GM19468 (cell line): ENCODE results near the gene TSHZ2.
"Not testable (repeated sequence)": the region's sequence is repeated elsewhere in the genome, so short reads cannot be mapped to it uniquely, and the experiment has no call there.

Source experiments
- ATAC-seq: cut with Tn5 transposase; IDR thresholded peaks from one replicate; pipeline ENCODE4 v1.9.1; 2021; ENCODE audit warnings: mild to moderate bottlenecking, moderate library complexity, moderate number of reproducible peaks; ENCODE audit not compliant: unreplicated experiment; ENCODE audit errors: extremely low read depth

Gene TSHZ2

DNA sequence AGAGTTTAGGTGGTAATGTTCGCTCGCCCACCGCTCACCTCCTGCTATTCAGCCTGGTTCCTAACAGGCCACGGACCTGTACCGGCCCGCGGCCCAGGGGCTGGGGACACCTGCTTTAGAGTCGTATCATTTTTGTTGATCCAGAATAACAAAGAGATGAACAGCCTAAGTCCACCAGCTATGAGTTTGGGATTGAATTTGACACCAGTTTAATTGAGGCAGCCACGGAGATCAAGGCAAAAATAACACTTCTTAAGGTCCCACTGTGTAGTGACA lies 108.5 kb downstream of the TSHZ2 start:
- ATAC-seq: no peak

- ATAC-seq: no peak
Observed at GRCh38 chr20:53080969-53081871, 109.1 kb downstream of the TSHZ2 start.

GRCh38 chr20:53081916-53082863 lies 110.0 kb downstream of the TSHZ2 start:
- ATAC-seq: no peak

- ATAC-seq: no peak
Observed at GRCh38 chr20:53083411-53083810, 111.3 kb downstream of the TSHZ2 start.

DNA sequence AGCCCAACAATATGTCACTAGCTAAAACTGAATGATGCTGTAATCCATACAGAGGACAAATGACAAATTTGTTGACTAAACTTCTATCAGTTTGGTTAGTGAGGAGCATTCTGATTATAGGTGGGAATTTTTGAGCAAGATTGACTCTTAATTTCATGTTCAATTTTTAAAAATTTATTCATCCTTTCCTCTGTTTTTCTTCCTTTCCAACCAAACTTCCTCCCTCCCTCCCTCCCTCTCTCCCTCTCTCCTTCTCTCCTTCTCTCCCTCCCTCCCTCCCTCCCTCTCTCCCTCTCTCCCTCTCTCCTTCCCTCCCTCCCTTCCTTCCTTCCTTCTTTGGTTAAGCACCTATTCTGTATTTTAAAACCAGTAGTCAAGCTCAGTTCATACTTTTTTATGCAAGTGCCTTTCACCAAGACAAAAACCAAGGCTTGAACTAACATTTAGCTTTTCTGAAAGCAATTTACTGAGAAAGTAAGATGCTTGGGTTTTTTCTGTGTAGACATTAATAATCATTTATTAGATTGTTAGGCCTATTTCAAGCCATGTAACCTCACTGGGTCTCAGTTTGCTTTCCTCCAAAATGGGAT lies 112.3 kb downstream of the TSHZ2 start:
- ATAC-seq: no peak

DNA sequence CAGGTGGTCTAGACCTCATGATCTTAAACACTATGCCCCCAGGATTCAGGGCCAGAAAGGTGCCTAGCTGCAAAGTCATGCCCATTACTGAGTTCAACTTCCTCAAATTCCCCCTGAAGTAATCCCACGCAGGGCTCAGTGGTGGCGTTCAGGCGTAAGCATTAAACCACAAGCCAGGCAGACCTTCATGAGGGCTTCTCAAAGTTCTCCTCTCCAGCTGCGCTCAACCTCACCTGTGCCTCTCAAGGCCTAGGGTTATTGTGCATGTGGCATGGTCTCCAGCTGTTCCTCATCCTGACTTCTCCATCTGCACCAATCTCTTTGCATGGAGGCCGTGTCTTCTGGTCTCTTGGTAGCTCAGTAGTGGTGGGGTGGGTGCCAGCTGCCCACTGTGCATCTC lies 113.6 kb downstream of the TSHZ2 start:
- no peak for ATAC-seq

DNA sequence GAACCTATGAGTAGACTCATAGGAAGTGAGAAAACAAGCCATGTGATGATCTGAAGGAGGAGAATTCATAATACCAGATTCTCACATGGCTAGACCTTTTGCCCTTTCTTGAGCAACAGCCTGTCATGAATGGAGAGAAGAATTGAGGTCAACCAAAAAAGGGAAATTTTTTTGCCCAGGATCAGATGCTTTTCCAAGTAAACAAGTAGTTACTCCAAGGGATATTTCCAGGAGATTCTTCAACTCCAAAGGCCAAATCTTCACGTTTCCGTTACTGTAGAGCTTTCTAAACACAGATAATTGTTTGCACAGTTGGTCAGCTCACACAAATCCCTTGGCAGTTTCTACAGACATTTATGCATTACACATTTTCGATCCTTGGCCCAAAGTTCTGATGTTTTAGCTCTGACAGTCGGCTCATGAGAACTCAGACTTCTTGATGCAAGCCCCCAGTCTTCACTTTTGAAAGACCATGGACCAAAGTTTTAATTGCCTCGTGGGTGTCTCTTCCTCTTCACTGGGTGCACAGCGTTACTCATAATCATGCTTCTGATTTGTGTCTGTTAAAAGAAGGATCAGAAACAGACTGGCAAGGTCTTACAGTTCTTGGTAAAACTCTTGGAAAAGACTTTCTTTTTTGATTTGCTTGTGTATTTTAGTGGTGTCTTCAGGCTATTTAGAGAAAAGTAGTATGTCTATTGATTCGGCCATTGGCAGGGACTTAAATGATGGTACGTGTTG lies 115.0 kb downstream of the TSHZ2 start:
- no peak for ATAC-seq

DNA sequence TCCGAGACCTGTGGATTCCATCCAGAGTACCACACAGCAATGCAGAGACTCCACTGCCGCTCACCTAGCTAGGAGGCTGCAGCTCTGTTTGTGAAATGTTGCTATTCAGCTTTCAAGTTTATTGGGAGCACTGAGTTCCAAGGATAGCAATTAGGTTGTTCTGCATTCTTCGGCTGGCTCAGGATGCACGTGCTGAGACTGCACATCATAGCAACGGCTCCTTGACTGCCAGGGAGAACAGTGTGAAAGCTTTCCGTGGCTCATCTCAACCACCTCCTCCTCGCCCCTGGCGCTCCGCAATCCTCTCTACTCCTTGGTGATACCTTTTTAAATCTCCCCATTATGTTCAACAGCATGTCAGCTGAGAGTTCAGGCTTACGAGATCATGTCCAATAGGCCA lies 116.6 kb downstream of the TSHZ2 start:
- ATAC-seq: no peak

GRCh38 chr20:53089851-53090250 lies 117.7 kb downstream of the TSHZ2 start:
- not testable (repeated sequence) for ATAC-seq

DNA sequence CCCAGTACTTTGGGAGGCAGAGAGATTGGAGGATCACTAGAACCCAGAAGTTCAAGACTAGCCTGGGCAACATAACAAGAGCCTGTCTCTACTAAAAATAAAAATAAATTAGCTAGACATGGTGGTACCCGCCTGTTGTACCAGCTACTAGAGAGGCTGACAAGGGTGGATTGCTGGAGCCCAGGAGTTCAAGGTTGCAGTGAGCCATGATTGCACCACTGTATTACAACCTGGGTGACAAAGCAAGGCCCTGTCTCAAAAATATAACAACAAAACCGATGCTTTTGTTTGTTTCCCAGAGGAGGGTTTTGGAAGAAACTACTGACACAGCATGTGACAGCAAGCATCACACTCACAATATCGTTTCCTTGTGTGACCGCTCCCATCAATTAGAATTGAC lies 119.6 kb downstream of the TSHZ2 start:
- no peak for ATAC-seq

GRCh38 chr20:53092772-53093300 lies 120.7 kb downstream of the TSHZ2 start:
- ATAC-seq: no peak

- ATAC-seq: no peak
Observed at GRCh38 chr20:53097371-53097770, 125.2 kb downstream of the TSHZ2 start.

GRCh38 chr20:53097791-53098190 lies 125.6 kb downstream of the TSHZ2 start:
- no peak for ATAC-seq

GRCh38 chr20:53098621-53099020 lies 126.5 kb downstream of the TSHZ2 start:
- ATAC-seq: no peak

DNA sequence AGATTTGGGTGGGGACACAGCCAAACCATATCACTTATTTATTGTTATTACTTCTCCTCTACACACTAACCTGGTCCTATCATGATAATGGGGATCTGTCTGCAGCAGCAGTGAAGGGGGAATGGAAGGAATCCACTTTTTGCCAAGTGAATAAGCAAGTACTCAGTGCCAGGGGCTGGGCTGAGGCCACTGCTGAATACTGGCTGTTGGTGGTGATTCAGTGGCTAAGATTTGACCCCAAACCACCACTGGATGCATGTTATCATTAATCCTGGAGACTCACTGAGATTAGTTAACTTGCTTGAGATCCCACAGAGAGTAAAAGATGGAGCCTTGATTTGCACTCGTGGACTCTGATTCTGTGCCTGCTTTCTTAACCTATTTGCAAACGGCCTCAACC lies 127.7 kb downstream of the TSHZ2 start:
- no peak for ATAC-seq

- ATAC-seq: no peak
Observed at GRCh38 chr20:53100476-53100911, 128.3 kb downstream of the TSHZ2 start.

- no peak for ATAC-seq
Observed at GRCh38 chr20:53101992-53102760, 130.0 kb downstream of the TSHZ2 start.

GRCh38 chr20:53103124-53103523 lies 131.0 kb downstream of the TSHZ2 start:
- ATAC-seq: no peak

DNA sequence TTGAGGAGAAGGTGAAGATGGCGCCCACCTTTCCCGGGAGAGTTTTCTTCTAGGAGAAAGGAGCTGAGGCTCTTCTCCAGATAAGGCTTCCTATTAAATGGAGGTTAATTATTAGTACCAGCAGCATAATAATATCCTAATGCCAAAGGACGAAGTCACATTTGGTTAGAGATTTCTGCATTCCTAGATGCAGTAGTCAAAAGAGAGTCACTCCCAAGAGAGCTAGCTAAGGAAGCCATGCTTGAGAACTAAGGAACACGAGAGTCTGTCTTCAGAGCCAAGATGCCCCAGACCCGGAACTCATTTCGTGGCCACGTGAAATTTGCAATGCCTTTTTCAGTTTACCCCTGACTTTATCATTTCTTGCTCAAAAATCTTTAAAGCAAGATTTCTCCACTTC lies 132.7 kb downstream of the TSHZ2 start:
- no peak for ATAC-seq
